Brain microvascular endothelial cell (primary cell): ENCODE data around the gene PCNX4.

Experiments used
- DNase-seq: peaks from one replicate; pipeline ENCODE4 v3.0.0-alpha.2; 2020
- H3K27ac ChIP-seq: fragments of 250-450 bp; sonication (Bioruptor Pico); 2 replicates; pipeline ENCODE4 v1.5.1; 2020; ENCODE audit warnings: mild to moderate bottlenecking, moderate library complexity
- H3K27me3 ChIP-seq: fragments of 250-450 bp; sonication (Bioruptor Pico); replicated peaks from 2 replicates; pipeline ENCODE4 v1.5.1; 2020; ENCODE audit warnings: mild to moderate bottlenecking
- H3K36me3 ChIP-seq: fragments of 250-450 bp; sonication (Bioruptor Pico); replicated peaks from 2 replicates; pipeline ENCODE4 v1.5.1; 2020; ENCODE audit warnings: mild to moderate bottlenecking
- H3K4me3 ChIP-seq: 2 replicates; pipeline ENCODE4 v1.5.1; 2011; ENCODE audit warnings: low read depth, mild to moderate bottlenecking, control low read depth, low read length, moderate library complexity
- in situ Hi-C: cut with HindIII; loops from 2 replicates; pipeline ENCODE4 v1.10.0; 2017; ENCODE audit warnings: low sequenced_read_pairs, low pct_ligation_motif_present
- TF ChIP-seq, protein P1 (sequence below): IDR thresholded peaks from 2 replicates; pipeline ENCODE4 v1.5.1; 2011; ENCODE audit warnings: low read depth, mild to moderate bottlenecking, moderate library complexity, low read length, control low read depth, inconsistent platforms; ENCODE audit errors: missing control alignments

The PCNX4 gene

DNA sequence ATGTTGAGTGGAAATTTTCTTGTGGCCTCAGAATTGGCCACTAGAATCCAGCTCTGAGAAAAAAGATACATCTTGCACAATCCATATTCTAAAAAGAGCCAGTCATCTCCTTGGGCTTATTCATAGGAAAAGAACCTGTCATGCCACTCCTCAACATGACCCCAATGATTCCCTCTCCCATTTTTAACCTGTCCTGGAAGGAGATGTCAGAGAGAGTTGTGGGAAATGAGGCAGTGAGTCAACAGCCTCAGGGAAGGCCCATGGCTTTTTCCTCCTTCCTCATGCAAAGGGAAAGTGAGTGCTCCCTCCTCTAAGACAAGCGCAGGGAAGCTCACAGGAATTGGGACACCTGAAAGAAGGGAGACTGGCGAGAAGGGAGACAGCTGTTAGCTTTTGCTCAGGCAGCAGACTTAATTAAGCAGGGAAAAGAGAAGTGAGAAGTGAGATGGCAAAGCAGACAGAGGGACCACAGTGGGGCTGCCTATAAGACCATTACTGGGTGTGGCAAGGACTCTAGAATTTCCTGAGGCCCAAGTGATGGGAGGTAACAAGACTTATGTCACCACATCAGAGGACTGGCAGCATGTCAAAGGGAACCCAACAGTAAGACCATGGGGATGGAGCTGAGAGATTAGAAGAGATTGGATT, 83.7 kb downstream of the PCNX4 start:
- TF ChIP-seq, protein P1, sequence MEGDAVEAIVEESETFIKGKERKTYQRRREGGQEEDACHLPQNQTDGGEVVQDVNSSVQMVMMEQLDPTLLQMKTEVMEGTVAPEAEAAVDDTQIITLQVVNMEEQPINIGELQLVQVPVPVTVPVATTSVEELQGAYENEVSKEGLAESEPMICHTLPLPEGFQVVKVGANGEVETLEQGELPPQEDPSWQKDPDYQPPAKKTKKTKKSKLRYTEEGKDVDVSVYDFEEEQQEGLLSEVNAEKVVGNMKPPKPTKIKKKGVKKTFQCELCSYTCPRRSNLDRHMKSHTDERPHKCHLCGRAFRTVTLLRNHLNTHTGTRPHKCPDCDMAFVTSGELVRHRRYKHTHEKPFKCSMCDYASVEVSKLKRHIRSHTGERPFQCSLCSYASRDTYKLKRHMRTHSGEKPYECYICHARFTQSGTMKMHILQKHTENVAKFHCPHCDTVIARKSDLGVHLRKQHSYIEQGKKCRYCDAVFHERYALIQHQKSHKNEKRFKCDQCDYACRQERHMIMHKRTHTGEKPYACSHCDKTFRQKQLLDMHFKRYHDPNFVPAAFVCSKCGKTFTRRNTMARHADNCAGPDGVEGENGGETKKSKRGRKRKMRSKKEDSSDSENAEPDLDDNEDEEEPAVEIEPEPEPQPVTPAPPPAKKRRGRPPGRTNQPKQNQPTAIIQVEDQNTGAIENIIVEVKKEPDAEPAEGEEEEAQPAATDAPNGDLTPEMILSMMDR: no peak
- no peak overlapping the region for H3K27ac ChIP-seq
- DNase-seq: no peak
- in situ Hi-C loops: no loop called here
- H3K4me3 ChIP-seq: no peak overlapping the region
- H3K36me3 ChIP-seq: no peaks in the 10 kb centered on the region
- H3K27me3 ChIP-seq: no peaks in the 10 kb centered on the region

DNA sequence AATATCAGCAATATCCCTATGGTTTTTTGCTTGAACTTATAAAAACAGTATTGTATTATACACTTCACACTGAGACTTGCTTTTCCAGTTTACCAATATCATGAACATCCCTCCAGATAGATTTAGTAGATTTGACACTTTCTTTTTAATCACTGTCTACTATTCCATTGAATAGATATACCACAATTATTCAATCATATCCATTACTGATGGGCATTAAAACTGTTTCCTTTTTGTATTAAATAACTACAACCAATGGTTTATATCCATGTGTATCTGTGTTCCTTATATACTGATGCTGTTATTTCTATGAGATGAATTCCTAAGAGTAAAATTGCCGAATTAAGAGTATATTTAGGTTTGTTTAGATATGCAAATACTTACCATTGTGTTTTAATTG, 86.4 kb downstream of the PCNX4 start:
- no peak for DNase-seq
- Histone ChIP-seq H3K36me3 (no peaks in the 10 kb centered on the region), H3K27ac (no peak overlapping the region), H3K27me3 (no peaks in the 10 kb centered on the region), H3K4me3 (no peak overlapping the region)
- TF ChIP-seq, protein P1: no peak
- in situ Hi-C loops: no loop called here

DNA sequence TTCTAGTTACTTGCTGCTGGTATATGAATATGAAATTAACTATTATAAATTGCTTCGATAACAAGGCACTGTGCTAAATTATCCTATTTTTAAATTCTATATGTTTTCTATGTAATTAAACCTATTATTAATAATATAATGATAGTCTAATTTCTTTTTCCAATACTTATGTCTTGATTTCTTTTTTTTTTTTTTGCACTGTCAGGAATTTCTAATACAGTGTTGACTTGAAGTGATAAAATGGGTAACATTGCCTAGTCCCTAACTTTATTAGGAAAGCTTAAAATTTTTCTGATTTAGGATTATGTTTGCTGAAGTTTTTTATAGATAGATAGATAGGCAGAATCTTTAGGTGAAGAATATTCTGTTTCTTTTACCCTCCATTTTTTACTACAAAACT, 87.1 kb downstream of the PCNX4 start:
- no peak for DNase-seq
- Histone ChIP-seq H3K27me3 (no peaks in the 10 kb centered on the region), H3K27ac (no peak overlapping the region), H3K4me3 (no peak overlapping the region), H3K36me3 (no peaks in the 10 kb centered on the region)
- TF ChIP-seq, protein P1: no peak
- in situ Hi-C loops: no loop called here

DNA sequence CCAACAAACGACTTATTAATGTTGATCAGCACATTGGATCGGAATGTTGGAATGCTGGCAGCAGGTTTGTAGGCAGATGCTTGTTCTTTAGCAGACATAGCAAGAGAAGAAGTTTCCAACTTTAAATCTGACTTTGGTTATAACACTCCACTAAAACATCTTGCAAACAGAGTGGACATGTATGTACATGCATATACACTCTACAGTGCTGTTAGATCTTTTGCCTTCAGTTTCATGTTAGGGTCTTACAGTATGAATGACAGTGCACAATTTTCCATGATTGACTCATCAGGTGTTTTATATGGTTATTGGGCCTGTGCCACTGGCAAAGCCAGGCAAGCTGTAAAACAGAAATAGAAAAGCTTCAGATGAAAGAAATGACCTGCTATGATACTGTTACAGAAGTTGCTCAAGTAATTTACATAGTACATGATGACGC, 87.7 kb downstream of the PCNX4 start:
- H3K27ac ChIP-seq: no peak overlapping the region
- H3K27me3 ChIP-seq: no peaks in the 10 kb centered on the region
- in situ Hi-C loops: no loop called here
- DNase-seq: no peak
- H3K36me3 ChIP-seq: no peaks in the 10 kb centered on the region
- TF ChIP-seq, protein P1: no peak
- no peak overlapping the region for H3K4me3 ChIP-seq

- TF ChIP-seq, protein P1: no peak
- no peak overlapping the region for H3K4me3 ChIP-seq
- no peak overlapping the region for H3K27ac ChIP-seq
- H3K27me3 ChIP-seq: no peaks in the 10 kb centered on the region
- no peaks in the 10 kb centered on the region for H3K36me3 ChIP-seq
- in situ Hi-C loops: no loop called here
- DNase-seq: no peak
These were observed 91.4 kb downstream of the PCNX4 start for GRCh38 chr14:60183138-60183537.

DNA sequence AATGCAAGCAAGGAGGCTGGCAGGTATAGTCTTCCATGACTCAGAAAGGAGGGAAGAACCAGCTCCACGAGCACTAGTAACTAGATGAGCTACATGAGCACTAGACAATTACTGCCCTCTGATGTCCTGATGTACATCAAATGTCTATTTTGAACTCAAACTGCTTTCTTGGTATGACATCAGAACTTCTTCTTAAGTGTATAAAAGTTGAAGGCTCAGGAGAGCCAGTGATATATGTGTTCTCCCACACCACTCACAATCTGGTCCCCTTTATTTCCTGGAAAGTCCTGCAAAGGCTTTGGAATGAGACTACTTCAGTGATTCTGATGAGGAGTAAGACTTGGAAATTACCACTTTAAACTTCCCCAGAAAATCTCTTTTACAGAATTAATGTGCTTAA, 92.0 kb downstream of the PCNX4 start:
- TF ChIP-seq, protein P1: no peak
- in situ Hi-C loops: no loop called here
- no peak overlapping the region for H3K27ac ChIP-seq
- H3K4me3 ChIP-seq: no peak overlapping the region
- no peaks in the 10 kb centered on the region for H3K27me3 ChIP-seq
- no peak for DNase-seq
- no peaks in the 10 kb centered on the region for H3K36me3 ChIP-seq
